NCI-H146 (cell line): Measurements from ENCODE around the gene PRDX6.
"Not testable (repeated sequence)": the region's sequence is repeated elsewhere in the genome, so short reads cannot be mapped to it uniquely, and the experiment has no call there.

Experiments
- DNase-seq: peaks from one replicate; lab custom pipeline; 2025; lab: John Stamatoyannopoulos, UW

Gene PRDX6

DNA sequence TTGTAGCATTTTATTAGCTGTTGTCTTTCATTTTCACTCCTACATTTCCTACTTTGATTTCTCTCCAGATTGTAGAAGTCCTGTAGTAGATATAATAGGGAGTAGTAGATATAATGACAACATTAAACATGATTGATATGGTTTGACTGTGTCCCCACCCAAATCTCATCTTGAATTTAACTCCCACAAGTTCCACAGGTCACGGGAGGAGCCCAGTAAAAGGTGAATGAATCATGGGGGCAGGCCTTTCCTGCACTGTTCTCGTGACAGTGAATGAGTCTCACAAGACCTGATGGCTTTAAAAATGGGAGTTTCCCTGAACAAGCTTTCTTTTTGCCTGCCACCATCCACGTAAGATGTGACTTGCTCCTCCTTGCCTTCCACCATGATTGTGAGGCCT is 7.5 kb upstream of the PRDX6 start:
- no peak for DNase-seq

GRCh38 chr1:173470608-173471007 is 6.5 kb upstream of the PRDX6 start:
- DNase-seq, result no peak

GRCh38 chr1:173473599-173474011 is 3.5 kb upstream of the PRDX6 start:
- no peak for DNase-seq

DNA sequence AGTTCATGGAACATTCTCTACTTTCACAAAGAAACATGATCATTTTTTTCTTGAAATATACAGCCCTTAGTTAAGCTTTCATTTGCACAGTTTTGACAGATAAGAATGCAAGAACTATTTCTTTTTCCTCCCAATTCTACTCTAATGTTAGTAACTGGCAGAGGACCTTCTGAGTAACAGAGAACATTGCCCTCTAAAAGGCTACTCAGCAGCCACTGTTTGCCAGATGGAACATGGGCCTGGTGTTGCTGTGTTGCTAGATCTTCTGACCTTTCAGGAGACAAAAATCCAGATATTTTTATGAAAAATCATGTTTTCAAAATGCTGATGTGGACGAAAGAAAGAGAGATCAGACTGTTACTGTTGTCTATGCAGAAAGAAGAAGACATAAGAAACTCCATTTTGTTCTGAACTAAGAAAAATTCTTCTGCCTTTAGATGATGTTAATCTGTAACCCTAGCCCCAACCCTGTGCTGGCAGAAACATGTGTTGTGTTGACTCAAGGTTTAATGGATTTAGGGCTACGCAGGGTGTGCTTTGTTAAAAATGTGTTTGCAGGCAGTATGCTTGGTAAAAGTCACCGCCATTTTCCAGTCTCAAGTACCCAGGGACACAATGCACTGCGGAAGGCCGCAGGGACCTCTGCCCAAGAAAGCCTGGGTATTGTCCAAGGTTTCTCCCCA is 2.9 kb upstream of the PRDX6 start:
- no peak for DNase-seq

DNA sequence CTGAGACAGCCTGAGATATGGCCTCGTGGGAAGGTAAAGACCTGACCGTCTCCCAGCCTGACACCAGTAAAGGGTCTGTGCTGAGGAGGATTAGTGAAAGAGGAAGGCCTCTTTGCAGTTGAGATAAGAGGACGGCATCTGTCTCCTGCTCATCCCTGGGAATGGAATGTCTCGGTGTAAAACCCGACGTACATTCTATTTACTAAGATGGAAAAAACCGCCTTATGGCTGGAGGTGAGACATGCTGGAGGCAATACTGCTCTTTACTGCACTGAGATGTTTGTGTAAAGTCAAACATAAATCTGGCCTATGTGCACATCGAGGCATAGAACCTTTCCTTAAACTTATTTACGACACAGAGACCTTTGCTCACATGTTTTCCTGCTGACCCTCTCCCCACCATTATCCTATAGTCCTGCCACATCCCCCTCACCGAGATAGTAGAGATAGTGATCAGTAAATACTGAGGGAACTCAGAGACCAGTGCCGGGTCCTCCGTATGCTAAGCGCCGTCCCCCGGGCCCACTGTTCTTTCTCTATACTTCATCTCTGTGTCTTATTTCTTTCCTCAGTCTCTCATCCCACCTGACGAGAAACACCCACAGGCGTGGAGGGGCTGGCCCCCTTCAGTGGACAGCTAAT is 2.2 kb upstream of the PRDX6 start:
- not testable (repeated sequence) for DNase-seq

DNA sequence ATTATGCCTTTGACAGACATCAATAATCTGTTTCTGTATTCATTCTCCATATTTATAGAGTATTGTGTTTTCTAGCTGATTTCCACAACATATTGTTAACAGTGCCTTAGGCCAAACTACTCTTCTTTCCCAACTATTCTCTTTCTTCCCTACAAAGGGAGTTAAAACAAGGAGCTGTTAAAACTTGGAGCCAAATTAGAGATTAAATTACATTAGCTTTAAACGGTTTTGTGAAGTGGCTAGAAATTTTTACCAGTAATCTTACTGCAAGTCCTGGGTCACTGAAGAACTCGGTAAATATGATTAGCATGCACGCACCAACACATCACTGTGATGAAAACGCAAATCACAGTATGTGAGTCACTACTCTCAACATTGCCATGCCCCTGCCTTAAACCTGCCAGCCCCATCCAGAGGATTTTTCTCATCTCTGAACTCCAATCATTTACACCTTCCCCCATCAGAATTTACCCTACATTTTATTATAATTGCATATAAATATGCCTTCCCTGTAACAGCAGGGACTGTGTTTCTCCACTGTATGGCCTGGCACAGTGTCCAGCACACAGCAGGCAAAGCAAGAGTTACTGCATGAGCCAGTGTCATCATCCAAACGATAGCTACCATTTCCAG is 1.5 kb upstream of the PRDX6 start:
- DNase-seq, result no peak

GRCh38 chr1:173476197-173476664 is 904 bp upstream of the PRDX6 start:
- no peak for DNase-seq

- DNase-seq, result peak; percentile 95
These were observed 360 bp upstream of the PRDX6 start for GRCh38 chr1:173476665-173477285.

DNA sequence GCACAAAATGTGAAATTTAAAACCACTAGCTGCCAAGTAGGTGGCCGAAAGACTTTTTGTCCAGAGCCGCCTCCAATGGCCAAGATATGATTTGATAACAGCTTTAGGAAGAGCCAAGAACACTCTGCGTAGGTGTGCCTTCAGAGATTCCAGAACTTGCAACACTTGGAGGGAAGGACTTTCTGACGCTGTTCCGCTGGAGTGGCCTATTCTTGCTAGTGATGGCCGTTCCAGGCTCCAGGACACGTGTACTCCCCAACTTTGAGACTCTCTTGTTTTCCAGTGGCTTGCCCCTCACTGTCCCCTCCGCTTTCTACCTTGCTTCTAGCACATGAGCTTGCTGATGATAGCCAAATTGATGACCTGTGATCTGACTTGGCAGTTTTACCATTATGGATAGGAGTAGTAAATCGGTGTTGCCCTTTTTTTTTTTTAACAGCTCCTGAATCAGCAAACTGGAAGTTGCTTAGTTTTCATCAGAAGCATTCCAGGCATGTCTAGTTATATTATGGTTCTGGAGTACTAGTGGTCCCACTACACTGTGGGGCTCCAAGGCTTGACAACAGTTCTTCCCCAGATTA is 1.0 kb downstream of the PRDX6 start:
- no peak for DNase-seq

DNA sequence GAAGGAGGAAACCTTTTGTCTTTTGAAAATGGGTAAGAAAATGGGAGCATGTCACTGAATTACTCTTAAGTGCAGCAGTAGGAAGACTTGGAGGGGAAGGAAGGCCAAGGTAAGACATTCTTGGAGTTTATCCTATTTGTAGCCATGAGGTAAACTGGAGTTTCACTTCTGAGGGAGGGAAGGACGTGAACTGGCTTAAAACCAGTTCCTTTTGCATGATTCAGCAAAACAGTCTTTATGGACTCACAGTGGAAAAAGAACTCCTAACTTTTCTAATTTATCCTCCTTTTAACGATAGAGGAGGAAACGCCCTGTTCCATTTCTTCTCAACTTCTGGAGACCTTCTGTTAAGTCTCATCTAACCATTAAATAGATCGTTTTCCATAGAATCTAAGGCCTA is 2.5 kb downstream of the PRDX6 start:
- DNase-seq, result no peak

- no peak for DNase-seq
These were observed 4.1 kb downstream of the PRDX6 start for GRCh38 chr1:173481195-173481772.

- no peak for DNase-seq
These were observed 5.5 kb downstream of the PRDX6 start for GRCh38 chr1:173482683-173483082.

DNA sequence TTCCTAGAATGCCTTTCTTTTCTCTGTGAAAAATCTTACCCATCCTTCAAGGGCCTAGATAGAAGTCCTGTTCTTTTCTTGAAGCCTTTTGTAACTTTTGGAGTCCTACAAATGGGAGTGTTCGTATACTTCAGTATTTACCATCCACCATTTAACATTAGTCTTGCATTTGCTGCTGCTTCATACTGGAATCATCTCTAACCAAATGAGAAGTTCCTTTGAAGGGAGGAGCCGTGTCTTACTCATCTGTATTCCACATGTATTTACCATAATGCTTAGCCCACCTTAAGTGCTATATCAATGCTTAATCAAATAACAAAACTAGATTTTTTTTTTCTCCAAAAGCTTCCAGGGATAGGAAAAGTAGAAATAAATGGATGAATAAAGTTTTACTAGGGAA is 7.1 kb downstream of the PRDX6 start:
- no peak for DNase-seq

GRCh38 chr1:173485401-173485800 is 8.3 kb downstream of the PRDX6 start:
- DNase-seq, result no peak

DNA sequence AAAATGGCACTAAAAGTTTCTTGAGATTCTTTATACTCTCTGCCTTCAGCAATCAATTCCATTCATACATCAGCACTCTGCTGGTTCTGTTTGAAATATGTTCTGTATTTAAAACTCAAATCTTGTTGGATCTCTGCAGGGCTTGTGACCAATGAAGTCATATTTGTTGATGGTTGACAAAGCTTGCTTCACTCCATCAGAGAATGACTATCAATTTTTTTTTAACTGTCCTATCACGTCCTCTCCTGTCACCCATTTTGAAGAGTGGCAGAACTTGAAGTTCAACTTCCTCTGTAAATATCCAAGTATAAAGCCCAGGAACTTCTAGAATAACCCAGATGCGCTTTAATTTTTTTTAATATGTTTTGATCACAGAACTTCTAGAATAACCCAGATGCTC is 10.9 kb downstream of the PRDX6 start:
- DNase-seq, result no peak

DNA sequence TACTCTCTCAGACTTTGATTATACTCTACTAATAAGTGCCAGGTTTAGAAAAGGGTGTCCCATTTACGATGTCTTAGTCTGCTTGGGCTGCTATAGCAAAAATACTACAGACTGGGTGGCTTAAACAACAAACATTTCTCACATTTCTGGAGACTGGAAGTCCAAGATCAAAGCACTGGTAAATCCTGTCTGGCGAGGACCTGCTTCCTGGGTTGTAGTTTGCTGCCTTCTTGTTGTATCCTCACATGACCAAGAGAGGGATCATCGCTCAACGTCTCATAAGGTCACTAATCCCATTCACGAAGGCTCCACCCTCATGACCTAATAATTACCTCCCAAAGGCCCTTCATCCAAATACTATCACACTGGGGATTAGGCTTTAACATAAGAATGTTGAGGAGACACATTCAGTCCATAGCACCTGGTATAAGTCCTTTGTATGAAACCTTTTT is 12.0 kb downstream of the PRDX6 start:
- DNase-seq, result no peak

DNA sequence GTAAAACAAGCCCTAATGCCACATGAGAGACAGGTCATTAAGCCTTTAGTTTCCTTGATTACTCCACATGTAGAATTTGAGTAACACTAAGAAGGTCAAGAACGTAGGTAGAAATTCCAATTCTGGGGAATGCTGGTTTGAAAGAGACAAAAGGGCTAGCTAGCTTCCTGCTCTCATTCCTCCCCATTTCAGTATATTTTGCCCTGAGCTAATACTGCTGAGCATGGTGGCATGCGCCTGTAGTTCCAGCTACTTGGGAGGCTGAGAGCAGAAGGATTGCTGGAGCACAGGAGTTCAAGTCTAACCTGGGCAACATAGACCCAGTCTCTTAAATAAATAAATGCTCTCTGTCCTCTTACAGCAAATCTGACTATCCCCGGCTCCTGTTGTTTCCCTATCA is 12.8 kb downstream of the PRDX6 start:
- DNase-seq, result no peak

- DNase-seq, result no peak
These were observed 14.4 kb downstream of the PRDX6 start for GRCh38 chr1:173491508-173491907.

DNA sequence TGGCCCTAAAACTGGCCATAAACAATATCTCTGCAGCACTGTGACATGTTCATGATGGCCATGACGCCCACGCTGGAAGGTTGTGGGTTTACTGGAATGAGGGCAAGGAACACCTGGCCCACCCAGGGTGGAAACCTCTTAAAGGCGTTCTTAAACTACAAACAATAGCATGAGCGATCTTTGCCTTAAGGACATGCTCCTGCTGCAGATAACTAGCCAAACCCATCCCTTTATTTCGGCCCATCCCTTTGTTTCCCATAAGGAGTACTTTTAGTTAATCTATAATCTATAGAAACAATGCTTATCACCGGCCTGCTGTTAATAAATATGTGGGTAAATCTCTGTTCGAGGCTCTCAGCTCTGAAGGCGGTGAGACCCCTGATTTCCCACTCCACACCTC is 16.0 kb downstream of the PRDX6 start:
- DNase-seq, result not testable (repeated sequence)

DNA sequence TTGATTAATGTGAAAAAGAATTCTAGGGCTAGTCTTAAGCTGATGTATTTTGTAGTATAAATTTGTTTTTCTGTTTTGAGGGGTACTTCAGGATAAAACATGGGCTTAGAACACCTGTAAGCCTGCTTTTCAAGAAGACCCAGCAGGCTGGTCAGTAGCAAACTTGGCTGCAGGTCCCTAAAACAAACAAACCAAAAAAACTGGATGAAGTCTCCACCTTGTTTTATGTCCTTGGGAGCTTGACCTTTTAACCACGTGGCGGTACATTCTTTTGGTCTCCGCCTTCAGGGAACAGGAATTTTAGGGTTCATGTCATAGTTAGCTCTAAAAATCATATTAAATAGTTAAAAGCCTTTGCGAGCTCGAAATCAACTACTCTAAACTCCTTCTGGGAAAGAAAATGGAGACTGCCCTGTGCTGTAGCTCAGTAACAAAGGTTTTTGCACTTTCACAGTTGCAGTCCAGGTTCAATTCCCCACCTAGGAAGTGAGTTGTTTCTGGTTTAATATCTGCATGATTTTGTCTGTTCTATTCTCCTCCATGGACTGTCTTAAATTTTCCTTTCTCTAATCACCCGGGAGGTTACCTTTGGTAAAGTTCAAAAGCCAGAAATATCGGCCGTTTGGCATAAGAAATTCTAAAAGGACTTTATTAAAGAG is 18.6 kb downstream of the PRDX6 start:
- no peak for DNase-seq

DNA sequence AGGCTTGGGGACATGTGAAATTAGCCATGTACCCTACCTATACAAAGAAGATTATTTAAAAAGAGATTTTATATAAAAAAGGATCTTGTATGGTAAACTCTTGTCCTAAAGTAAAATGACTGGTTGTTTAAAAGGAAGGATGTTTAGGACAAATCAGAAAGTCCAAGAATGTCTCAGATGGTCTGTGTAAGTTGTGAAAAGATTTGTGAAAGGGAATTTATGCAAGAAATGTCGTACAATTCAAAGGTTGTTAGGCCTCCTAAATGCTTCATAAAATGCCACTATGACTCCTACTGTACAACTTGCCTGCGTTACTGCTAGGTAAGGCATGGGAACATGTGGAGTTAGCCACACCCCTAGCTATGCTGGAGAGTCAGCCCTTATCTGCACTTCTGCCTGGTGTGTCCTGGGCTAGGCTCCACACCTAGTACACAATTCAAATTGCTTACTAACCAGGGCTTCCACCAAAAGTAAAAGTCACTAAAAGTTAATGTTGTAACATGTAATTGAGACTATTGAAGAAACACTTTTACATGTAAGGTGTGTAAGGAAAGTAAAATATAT is 19.7 kb downstream of the PRDX6 start:
- DNase-seq, result no peak
